HCT116 (cell line): ENCODE results near the gene MUC6. TPM values are rescaled to one million over a fixed set of nuclear protein-coding genes. Genes with fewer than 3 reads are reported as not detected.

Source experiments
- ATAC-seq: fragments of 200-7000 bp; cut with Tn5 transposase; 2 replicates; pipeline ENCODE4 v1.9.1; 2020; ENCODE audit warnings: mild to moderate bottlenecking, moderate library complexity
- BruUV-seq: library from RNA; stranded (reverse); fragments of 400-500 nt; replicated peaks from 2 replicates; lab custom pipeline; 2021; lab: Mats Ljungman, UMichigan
- CTCF ChIA-PET: fragments of 300-600 bp; sonication (Branson Sonifier 250); formaldehyde crosslinking; loops from one replicate; lab custom pipeline; 2021; ENCODE audit warnings: antibody characterized with exemption; lab: Charles Lee
- POLR2A ChIA-PET: fragments of 300-600, 350-600 bp; sonication (Branson Sonifier 250); formaldehyde crosslinking; loops from one replicate; lab custom pipeline; 2021; ENCODE audit warnings: antibody characterized with exemption; lab: Charles Lee
- RAD21 ChIA-PET, 2 experiments: fragments of 300-600 bp; sonication (Branson Sonifier 250); formaldehyde crosslinking; loops; one replicate each; lab custom pipeline; 2023; ENCODE audit warnings: low total read pairs in 2 of 2; ENCODE audit not compliant: uncharacterized antibody in 2 of 2, unreplicated experiment in 2 of 2, low non-redundant PET in 1 of 2; lab: Charles Lee
- DNase-seq: peaks from one replicate; pipeline ENCODE4 v3.0.0-alpha.2; 2010; ENCODE audit warnings: low read depth, low spot score
- H2AFZ ChIP-seq: fragments of 200-600 bp; shearing (Covaris generic), sonication (generic); 2 replicates; pipeline ENCODE4 v1.6.1; 2017; ENCODE audit warnings: low read depth, mixed run types, mixed read lengths, antibody characterized with exemption, low read length; ENCODE audit not compliant: poor library complexity, severe bottlenecking
- H3K27ac ChIP-seq: 2 replicates; pipeline ENCODE4 v1.5.1; 2012; ENCODE audit warnings: low read depth, low read length
- H3K27me3 ChIP-seq: fragments of 200-600 bp; sonication (generic); 2 replicates; pipeline ENCODE4 v1.6.1; 2016; ENCODE audit warnings: mixed run types, low read length, mixed read lengths; ENCODE audit not compliant: insufficient read depth
- H3K36me3 ChIP-seq, 2 experiments: fragments of 200-500 bp in 1 of 2; fragments of 200-600 bp in 1 of 2; sonication (Bioruptor generic) in 1 of 2; sonication (generic) in 1 of 2; 2 replicates each; pipeline versions ENCODE4 v1.5.1 to v1.6.1; 2014 to 2016; ENCODE audit warnings: low read length in 2 of 2, inconsistent platforms in 1 of 2, mixed read lengths in 1 of 2, mixed run types in 1 of 2; ENCODE audit not compliant: insufficient read depth in 2 of 2, control insufficient read depth in 1 of 2
- H3K4me1 ChIP-seq, 2 experiments: fragments of 200-600 bp in 1 of 2; sonication (generic) in 1 of 2; 2 replicates each; pipeline versions ENCODE4 v1.5.1 to v1.6.1; 2012 to 2017; ENCODE audit warnings: low read length in 2 of 2, inconsistent platforms in 1 of 2, mild to moderate bottlenecking in 1 of 2, mixed read lengths in 1 of 2, mixed run types in 1 of 2, moderate library complexity in 1 of 2; ENCODE audit not compliant: insufficient read depth in 2 of 2, control insufficient read depth in 1 of 2
- H3K4me2 ChIP-seq: fragments of 200-600 bp; sonication (generic); 2 replicates; pipeline ENCODE4 v1.6.1; 2017; ENCODE audit warnings: mixed run types, low read length, mixed read lengths
- H3K4me3 ChIP-seq, 2 experiments: fragments of 200-600 bp in 1 of 2; sonication (generic) in 1 of 2; replicated peaks in 1 of 2; 2 replicates each; pipeline ENCODE4 v1.5.1; 2011 to 2016; ENCODE audit warnings: low read length in 2 of 2, control low read depth in 1 of 2, low read depth in 1 of 2, mild to moderate bottlenecking in 1 of 2, mixed read lengths in 1 of 2, mixed run types in 1 of 2
- H3K79me2 ChIP-seq: fragments of 200-600 bp; sonication (generic); 2 replicates; pipeline ENCODE4 v1.6.1; 2017; ENCODE audit warnings: mild to moderate bottlenecking, mixed run types, low read length, moderate library complexity, mixed read lengths; ENCODE audit not compliant: insufficient read depth
- H3K9ac ChIP-seq: fragments of 200-600 bp; sonication (generic); 2 replicates; pipeline ENCODE4 v1.6.1; 2016; ENCODE audit warnings: low read length, mixed read lengths
- H3K9me2 ChIP-seq: fragments of 200-600 bp; sonication (generic), shearing (Covaris generic); 2 replicates; pipeline ENCODE4 v1.6.1; 2017; ENCODE audit warnings: mixed run types, mild to moderate bottlenecking, moderate library complexity; ENCODE audit not compliant: insufficient read depth
- H3K9me3 ChIP-seq, 2 experiments: fragments of 200-500 bp in 1 of 2; fragments of 200-600 bp in 1 of 2; sonication (Bioruptor generic) in 1 of 2; sonication (generic) in 1 of 2; 2 replicates each; pipeline ENCODE4 v1.6.1; 2014 to 2017; ENCODE audit warnings: low read length in 2 of 2, mixed read lengths in 2 of 2, inconsistent platforms in 1 of 2, low read depth in 1 of 2, mild to moderate bottlenecking in 1 of 2, mixed run types in 1 of 2, moderate library complexity in 1 of 2; ENCODE audit not compliant: control insufficient read depth in 1 of 2, insufficient read depth in 1 of 2
- H4K20me1 ChIP-seq: fragments of 200-600 bp; sonication (generic), shearing (Covaris generic); 2 replicates; pipeline ENCODE4 v1.6.1; 2017; ENCODE audit warnings: mixed run types, mild to moderate bottlenecking, moderate library complexity; ENCODE audit not compliant: insufficient read depth
- CBX3 ChIP-seq: IDR thresholded peaks from 2 replicates; pipeline ENCODE4 v1.6.1; 2012; ENCODE audit warnings: low read depth
- EZH2phosphoT487 ChIP-seq: fragments of 200-600 bp; IDR thresholded peaks from 2 replicates; pipeline ENCODE4 v1.6.1; 2018; ENCODE audit warnings: antibody characterized with exemption, borderline replicate concordance
- FOSL1 ChIP-seq: IDR thresholded peaks from 2 replicates; pipeline ENCODE4 v1.6.1; 2012; ENCODE audit warnings: low read depth
- POLR2AphosphoS5 ChIP-seq: IDR thresholded peaks from 2 replicates; pipeline ENCODE4 v1.6.1; 2011; ENCODE audit warnings: mild to moderate bottlenecking, low read depth, low read length, moderate library complexity
- SIN3A ChIP-seq: IDR thresholded peaks from 2 replicates; pipeline ENCODE4 v1.6.1; 2012; ENCODE audit warnings: low read depth
- SP1 ChIP-seq: IDR thresholded peaks from 2 replicates; pipeline ENCODE4 v1.6.1; 2012; ENCODE audit warnings: low read depth
- intact Hi-C: fragments of 100-400 bp; cut with micrococcal nuclease; formaldehyde crosslinking; loops from 2 replicates; pipeline ENCODE4 v1.10.0; 2022
- total RNA-seq: library from RNA; stranded (reverse); gene quantifications from one replicate; pipeline ENCODE4 v1.2.1, GENCODE V29; 2021; ENCODE audit not compliant: unreplicated experiment
- TF ChIP-seq, protein P1 (sequence below): IDR thresholded peaks from 2 replicates; pipeline ENCODE4 v1.6.1; 2012; ENCODE audit warnings: low read depth
- TF ChIP-seq, protein P2 (sequence below), 3 experiments: fragments of 200-600 bp in 1 of 3; sonication (generic) in 1 of 3; IDR thresholded peaks in 2 of 3; conservative IDR thresholded peaks in 1 of 3; 2 replicates each; pipeline ENCODE4 v1.5.1; 2012 to 2017; ENCODE audit warnings: low read depth in 2 of 3, low read length in 2 of 3, antibody characterized with exemption in 1 of 3, borderline replicate concordance in 1 of 3, control low read depth in 1 of 3, mild to moderate bottlenecking in 1 of 3, mixed read lengths in 1 of 3, mixed run types in 1 of 3, moderate library complexity in 1 of 3; ENCODE audit not compliant: insufficient read depth in 1 of 3

Gene MUC6
- total RNA-seq, 1 experiment from 2014 or later = 0.02 TPM

DNA sequence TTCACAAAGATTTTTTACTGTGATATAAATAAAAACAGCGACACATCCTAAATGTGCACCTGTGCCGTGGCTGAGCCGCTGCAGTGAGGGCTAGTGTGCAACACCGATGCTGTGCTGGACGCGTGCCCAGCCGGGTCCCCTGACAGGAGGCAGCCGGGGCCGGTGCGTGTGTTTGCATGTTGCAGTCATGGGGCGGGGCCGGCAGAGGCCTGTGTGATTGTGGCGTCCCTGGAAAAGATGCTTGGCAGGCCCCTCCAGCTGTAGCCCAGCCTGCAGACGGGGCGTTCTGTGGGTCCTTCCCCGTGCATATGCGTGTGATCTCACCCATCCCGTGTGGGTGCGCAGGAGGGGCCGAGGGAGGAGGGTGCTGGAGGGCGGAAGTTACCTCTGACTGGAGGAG lies 30.6 kb downstream of the MUC6 start:
- intact Hi-C loops = no loop called here
- TF ChIP-seq FOSL1 (no peak), SIN3A (no peak), POLR2AphosphoS5 (no peak), EZH2phosphoT487 (no peak), SP1 (no peak), CBX3 (no peak)
- TF ChIP-seq, protein P1, sequence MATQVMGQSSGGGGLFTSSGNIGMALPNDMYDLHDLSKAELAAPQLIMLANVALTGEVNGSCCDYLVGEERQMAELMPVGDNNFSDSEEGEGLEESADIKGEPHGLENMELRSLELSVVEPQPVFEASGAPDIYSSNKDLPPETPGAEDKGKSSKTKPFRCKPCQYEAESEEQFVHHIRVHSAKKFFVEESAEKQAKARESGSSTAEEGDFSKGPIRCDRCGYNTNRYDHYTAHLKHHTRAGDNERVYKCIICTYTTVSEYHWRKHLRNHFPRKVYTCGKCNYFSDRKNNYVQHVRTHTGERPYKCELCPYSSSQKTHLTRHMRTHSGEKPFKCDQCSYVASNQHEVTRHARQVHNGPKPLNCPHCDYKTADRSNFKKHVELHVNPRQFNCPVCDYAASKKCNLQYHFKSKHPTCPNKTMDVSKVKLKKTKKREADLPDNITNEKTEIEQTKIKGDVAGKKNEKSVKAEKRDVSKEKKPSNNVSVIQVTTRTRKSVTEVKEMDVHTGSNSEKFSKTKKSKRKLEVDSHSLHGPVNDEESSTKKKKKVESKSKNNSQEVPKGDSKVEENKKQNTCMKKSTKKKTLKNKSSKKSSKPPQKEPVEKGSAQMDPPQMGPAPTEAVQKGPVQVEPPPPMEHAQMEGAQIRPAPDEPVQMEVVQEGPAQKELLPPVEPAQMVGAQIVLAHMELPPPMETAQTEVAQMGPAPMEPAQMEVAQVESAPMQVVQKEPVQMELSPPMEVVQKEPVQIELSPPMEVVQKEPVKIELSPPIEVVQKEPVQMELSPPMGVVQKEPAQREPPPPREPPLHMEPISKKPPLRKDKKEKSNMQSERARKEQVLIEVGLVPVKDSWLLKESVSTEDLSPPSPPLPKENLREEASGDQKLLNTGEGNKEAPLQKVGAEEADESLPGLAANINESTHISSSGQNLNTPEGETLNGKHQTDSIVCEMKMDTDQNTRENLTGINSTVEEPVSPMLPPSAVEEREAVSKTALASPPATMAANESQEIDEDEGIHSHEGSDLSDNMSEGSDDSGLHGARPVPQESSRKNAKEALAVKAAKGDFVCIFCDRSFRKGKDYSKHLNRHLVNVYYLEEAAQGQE = no peak
- TF ChIP-seq, protein P2, sequence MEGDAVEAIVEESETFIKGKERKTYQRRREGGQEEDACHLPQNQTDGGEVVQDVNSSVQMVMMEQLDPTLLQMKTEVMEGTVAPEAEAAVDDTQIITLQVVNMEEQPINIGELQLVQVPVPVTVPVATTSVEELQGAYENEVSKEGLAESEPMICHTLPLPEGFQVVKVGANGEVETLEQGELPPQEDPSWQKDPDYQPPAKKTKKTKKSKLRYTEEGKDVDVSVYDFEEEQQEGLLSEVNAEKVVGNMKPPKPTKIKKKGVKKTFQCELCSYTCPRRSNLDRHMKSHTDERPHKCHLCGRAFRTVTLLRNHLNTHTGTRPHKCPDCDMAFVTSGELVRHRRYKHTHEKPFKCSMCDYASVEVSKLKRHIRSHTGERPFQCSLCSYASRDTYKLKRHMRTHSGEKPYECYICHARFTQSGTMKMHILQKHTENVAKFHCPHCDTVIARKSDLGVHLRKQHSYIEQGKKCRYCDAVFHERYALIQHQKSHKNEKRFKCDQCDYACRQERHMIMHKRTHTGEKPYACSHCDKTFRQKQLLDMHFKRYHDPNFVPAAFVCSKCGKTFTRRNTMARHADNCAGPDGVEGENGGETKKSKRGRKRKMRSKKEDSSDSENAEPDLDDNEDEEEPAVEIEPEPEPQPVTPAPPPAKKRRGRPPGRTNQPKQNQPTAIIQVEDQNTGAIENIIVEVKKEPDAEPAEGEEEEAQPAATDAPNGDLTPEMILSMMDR (IDR thresholded peaks at IDR 0.05 in 2 of 3, conservative IDR thresholded peaks at IDR 0.05 in 1 of 3; ENCODE audit: borderline replicate concordance in 1 of 3, insufficient read depth in 1 of 3, low read depth in 2 of 3, low read length in 2 of 3) = no peak
- DNase-seq (no peak), ATAC-seq (no peak)
- no peak overlapping the region for H3K4me3 ChIP-seq
- no peaks in the 10 kb centered on the region for H3K4me1 ChIP-seq
- H3K36me3 ChIP-seq = peaks cover 16 to 17% of the 10 kb centered on the region in 2 experiments; a peak in 3 of 4 replicates
- H3K9ac ChIP-seq = no peak overlapping the region
- H3K79me2 ChIP-seq = no peaks in the 10 kb centered on the region
- ChIA-PET CTCF (no interaction called here), POLR2A (no interaction called here), RAD21 (no interaction called here)
- no peak overlapping the region for H3K27ac ChIP-seq
- H3K27me3 ChIP-seq = no peaks in the 10 kb centered on the region
- no peaks in the 10 kb centered on the region for H3K9me3 ChIP-seq
- no peaks in the 10 kb centered on the region for H4K20me1 ChIP-seq
- H2AFZ ChIP-seq = no peak overlapping the region
- no peaks in the 10 kb centered on the region for H3K9me2 ChIP-seq
- no peak overlapping the region for H3K4me2 ChIP-seq
- no TSS peak for BruUV-seq
